GM12875 (cell line): Measurements from ENCODE around the gene CENPO.
A peak's percentile ranks its signal among the peaks of the same experiment; 100 is the strongest.

Experiments
- H3K4me3 ChIP-seq: one replicate; pipeline ENCODE4 v1.5.1; 2011; ENCODE audit warnings: low read depth, low read length, control low read depth
- TF ChIP-seq, protein P1 (sequence below): IDR thresholded peaks from 2 replicates; pipeline ENCODE4 v1.5.1; 2011; ENCODE audit warnings: low read depth, mild to moderate bottlenecking, control low read depth, inconsistent platforms, low read length, moderate library complexity, borderline replicate concordance; ENCODE audit not compliant: insufficient read depth

The CENPO gene, protein sequence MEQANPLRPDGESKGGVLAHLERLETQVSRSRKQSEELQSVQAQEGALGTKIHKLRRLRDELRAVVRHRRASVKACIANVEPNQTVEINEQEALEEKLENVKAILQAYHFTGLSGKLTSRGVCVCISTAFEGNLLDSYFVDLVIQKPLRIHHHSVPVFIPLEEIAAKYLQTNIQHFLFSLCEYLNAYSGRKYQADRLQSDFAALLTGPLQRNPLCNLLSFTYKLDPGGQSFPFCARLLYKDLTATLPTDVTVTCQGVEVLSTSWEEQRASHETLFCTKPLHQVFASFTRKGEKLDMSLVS

DNA sequence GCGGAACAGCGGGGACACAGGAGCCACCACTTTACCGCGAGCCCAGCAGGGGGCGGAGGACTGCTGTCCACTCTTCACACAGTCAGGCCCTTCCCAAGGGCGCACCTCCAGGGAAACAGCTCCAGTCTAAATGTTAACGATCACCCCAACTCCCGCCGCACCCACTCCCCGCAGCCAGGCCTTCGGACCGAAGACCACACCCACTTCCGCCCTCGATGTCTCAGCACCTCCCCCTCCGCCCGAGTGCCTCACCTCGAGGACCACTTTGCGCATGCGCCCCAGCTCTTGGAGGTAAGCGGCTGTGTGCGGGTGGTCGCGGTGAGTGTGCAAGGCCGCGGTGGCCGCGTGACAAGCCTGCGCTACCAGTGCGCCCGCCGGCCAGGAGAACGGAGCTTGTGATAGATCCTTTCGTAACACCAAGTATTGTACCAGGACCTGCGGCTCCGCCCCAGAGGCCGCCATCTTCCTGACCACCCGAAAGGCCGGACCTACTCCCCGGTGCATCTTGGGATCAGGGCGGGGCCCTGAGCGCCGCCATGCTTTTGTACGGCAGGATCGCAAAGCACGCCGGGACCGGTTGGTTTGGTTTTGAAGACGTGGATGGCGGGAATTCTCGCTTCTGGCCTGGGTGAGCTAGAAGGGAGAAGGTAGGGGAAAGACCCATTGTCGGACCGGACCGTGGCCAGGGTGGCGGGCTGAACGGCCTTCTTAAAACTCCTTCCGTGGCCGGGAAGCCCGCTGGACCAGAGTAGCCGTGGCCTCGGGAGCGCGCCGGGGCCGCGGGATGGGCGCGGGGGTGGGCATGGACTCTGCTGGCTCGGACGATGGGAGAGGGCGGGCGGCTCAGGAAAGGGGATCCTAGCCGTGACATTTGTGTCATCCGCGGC is at the start of gene CENPO, which contains the start of gene PTRHD1:
TSS of gene CENPO (plus strand) at position 552 of the 887 bp plus-strand sequence. CDS start 495 bp downstream, outside the sequence.
TSS of gene PTRHD1 (minus strand) at position 518 of the 887 bp plus-strand sequence. CDS start at position 504, 14 bp downstream.
- peak within 1 kb of the TSS; percentile 94 for H3K4me3 ChIP-seq
- TF ChIP-seq, protein P1, sequence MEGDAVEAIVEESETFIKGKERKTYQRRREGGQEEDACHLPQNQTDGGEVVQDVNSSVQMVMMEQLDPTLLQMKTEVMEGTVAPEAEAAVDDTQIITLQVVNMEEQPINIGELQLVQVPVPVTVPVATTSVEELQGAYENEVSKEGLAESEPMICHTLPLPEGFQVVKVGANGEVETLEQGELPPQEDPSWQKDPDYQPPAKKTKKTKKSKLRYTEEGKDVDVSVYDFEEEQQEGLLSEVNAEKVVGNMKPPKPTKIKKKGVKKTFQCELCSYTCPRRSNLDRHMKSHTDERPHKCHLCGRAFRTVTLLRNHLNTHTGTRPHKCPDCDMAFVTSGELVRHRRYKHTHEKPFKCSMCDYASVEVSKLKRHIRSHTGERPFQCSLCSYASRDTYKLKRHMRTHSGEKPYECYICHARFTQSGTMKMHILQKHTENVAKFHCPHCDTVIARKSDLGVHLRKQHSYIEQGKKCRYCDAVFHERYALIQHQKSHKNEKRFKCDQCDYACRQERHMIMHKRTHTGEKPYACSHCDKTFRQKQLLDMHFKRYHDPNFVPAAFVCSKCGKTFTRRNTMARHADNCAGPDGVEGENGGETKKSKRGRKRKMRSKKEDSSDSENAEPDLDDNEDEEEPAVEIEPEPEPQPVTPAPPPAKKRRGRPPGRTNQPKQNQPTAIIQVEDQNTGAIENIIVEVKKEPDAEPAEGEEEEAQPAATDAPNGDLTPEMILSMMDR = peak; percentile 57

DNA sequence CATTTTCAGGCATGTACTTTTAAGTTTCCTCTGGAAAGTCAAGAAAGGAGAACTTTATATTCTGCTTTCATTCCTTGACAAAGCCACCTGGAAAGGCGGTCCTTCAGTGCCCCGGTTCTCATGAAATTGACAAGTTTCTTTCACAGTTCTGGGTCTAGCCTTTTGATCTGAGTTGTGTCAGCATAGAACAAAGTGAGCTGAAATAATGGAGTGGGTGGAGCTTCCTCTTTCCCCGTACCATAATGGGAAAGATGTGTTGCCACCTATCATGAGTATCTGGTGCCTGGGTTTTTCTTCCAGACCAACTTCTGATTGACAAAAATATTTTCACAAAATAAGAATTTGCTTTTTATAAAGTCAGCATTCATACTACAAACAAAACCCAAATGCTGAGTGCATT is 49.3 kb upstream of the CENPO start:
- H3K4me3 ChIP-seq = no peak overlapping the region
- TF ChIP-seq, protein P1 = no peak

DNA sequence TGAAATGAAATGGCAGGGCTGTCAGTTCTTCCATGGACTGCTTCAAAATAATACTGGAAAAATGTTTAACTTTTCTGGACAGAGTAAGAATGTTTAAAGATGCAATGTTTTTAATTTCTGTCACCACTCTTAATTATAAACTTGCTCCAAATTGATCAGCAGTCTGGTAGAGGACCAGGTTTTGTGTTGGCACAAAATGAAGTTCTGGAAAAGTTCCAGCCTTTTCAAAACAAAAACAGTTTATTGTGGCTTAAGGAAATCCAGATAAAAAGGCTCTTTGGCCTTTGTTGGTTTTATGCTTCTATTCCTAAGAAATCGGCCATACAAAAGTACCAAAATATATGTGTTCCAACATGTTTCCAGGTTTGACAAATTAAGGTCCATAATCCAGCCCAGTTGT is 48.9 kb upstream of the CENPO start:
- TF ChIP-seq, protein P1 = no peak
- no peak overlapping the region for H3K4me3 ChIP-seq

DNA sequence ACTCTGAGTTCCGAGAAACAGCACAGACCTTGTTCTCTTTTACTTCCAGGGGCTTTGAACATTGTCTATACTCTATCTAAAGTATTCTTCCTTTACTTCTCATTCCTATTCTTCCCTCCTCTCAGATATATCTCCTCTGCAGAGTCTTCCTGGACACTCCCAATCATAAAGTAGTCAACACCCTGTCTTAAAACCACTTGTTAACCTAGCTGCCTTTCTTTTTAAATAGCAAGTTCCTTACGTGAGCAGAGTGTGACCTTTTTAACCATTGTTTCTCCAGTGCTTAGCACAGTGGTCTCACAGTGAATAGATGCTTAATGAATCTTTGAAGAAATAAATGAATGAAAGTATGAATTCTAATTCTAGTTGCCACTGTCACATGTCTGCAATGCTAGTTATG is 47.4 kb upstream of the CENPO start:
- TF ChIP-seq, protein P1 = no peak
- H3K4me3 ChIP-seq = no peak overlapping the region

DNA sequence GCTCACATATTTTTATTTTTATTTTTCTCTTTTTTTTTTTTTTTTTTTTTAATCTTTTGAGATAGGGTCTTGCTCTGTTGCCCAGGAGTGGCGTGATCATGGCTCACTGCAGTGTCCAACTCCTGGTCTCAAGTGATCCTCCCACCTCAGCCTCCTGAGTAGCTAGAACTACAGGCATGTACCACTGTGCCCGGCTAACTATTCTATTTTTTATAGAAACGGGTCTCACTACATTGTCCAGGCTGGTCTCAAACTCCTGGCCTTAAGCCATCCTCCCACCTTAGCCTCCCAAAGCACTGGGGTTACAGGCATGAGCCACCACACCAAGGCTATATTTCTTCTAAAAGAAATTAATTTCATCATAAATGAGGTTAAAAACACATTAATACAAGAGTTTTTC is 45.9 kb upstream of the CENPO start:
- TF ChIP-seq, protein P1 = no peak
- no peak overlapping the region for H3K4me3 ChIP-seq

DNA sequence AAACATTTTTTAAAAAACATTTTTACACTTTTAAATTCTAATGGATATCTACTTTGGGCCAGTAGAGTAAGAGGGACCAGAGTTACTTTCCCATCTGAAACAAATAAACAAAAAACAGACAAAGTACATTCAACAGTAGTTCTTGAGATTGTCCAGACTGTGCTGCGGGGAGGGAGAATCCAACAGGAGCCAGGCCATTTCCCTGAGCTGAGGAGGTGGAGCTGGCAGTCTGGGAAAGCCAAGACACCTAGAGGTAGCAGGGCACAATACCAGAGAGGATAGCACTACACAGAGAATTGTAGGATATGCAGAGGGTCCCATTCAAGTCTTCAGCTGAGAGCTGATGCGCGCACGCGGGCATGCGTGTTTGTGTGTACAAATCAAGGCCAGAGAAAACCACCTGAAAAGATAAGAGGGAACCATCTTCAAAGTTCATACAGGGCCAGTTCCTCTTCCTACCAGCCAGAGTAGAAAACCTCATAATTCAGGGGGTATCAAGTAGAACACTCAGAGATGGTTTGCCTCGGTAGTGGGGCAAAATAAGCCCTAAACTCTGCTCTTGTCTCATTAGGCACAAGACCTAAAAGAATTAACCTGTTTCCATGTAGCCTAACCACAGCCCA is 44.0 kb upstream of the CENPO start:
- TF ChIP-seq, protein P1 = no peak
- H3K4me3 ChIP-seq = no peak overlapping the region
